Transverse colon (tissue), 4 donors: ENCODE measurements around the gene COL4A1. TPM values are rescaled to one million over a fixed set of nuclear protein-coding genes. Genes with fewer than 3 reads are reported as not detected.

ENCODE experiments used
- DNase-seq: peaks from one replicate; pipeline ENCODE4 v3.0.0-alpha.2; 2019
- H3K27ac ChIP-seq, 4 donors: fragments of 200-600 bp; sonication (generic); 2 replicates each; pipeline ENCODE4 v1.5.1; 2016 to 2018; ENCODE audit warnings: inconsistent platforms in 4 of 4
- H3K27me3 ChIP-seq: fragments of 200-600 bp; sonication (generic); 2 replicates; pipeline ENCODE4 v1.5.1; 2017; ENCODE audit warnings: inconsistent platforms
- H3K36me3 ChIP-seq, 4 donors: fragments of 200-600 bp; sonication (generic); 2 replicates each; pipeline ENCODE4 v1.5.1; 2017 to 2019; ENCODE audit warnings: inconsistent platforms in 4 of 4
- H3K4me1 ChIP-seq, 4 donors: fragments of 200-600 bp; sonication (generic); 2 replicates each; pipeline ENCODE4 v1.5.1; 2017 to 2020; ENCODE audit warnings: inconsistent platforms in 4 of 4
- H3K4me3 ChIP-seq, 4 donors: fragments of 200-600 bp; sonication (generic); 1 replicate in 1 of 4; 2 replicates in 3 of 4; pipeline versions ENCODE4 v1.5.1 to v1.6.1; 2017 to 2019; ENCODE audit warnings: inconsistent platforms in 4 of 4
- H3K9me3 ChIP-seq, 2 donors: fragments of 200-600 bp; sonication (generic); 2 replicates each; pipeline ENCODE4 v1.5.1; 2017 to 2019; ENCODE audit warnings: inconsistent platforms in 2 of 2
- EP300 ChIP-seq: sonication (generic); formaldehyde crosslinking; IDR thresholded peaks from one replicate; pipeline ENCODE4 v1.6.1; 2017; ENCODE audit warnings: antibody characterized with exemption, low read depth
- POLR2A ChIP-seq: fragments of 450-650 bp; IDR thresholded peaks from one replicate; pipeline ENCODE4 v1.6.1; 2016; ENCODE audit warnings: antibody characterized with exemption, mild to moderate bottlenecking, moderate library complexity
- POLR2AphosphoS5 ChIP-seq, 3 donors: sonication (generic); formaldehyde crosslinking; IDR thresholded peaks; one replicate each; pipeline ENCODE4 v1.6.1; 2016; ENCODE audit warnings: antibody characterized with exemption in 3 of 3
- WGBS, 2 donors: methylation state at CpG; one replicate each; pipeline ENCODE4 v1.1.5; 2018; ENCODE audit warnings: low coverage in 1 of 2; 5-methylcytosine and 5-hydroxymethylcytosine counted together
- in situ Hi-C, 4 donors: fragments of 200-750 bp; cut with MboI; loops; one replicate each; pipeline versions ENCODE4 v1.15.0 to v1.15.1; 2017; ENCODE audit warnings: low sequenced_read_pairs in 3 of 4, low pct_ligation_motif_present in 1 of 4, low pct_unique_long_range_greater_than_20kb in 1 of 4
- intact Hi-C: fragments of 100-400 bp; cut with DNase I; formaldehyde crosslinking; loops from one replicate; pipeline ENCODE4 v1.15.1; 2023; ENCODE audit warnings: low total_unique reads
- total RNA-seq, 4 donors: library from RNA; depleted of rRNA; stranded (reverse); fragments of >200 nt; gene quantifications; one replicate each; pipeline ENCODE4 v1.1.0, GENCODE V29; 2016
- TF ChIP-seq, protein P1 (sequence below), 5 experiments: fragments of 200-600 bp in 3 of 5; fragments of 450-650 bp in 2 of 5; sonication (generic) in 3 of 5; IDR thresholded peaks; 1 replicate in 2 of 5; 2 replicates in 3 of 5; pipeline ENCODE4 v1.5.1; 2016 to 2017; ENCODE audit warnings: antibody characterized with exemption in 5 of 5, inconsistent platforms in 3 of 5, mild to moderate bottlenecking in 2 of 5, moderate library complexity in 1 of 5

The COL4A1 gene
- total RNA-seq, 4 donors from 2014 or later, result 46.4 to 180 (median 99.2) TPM

DNA sequence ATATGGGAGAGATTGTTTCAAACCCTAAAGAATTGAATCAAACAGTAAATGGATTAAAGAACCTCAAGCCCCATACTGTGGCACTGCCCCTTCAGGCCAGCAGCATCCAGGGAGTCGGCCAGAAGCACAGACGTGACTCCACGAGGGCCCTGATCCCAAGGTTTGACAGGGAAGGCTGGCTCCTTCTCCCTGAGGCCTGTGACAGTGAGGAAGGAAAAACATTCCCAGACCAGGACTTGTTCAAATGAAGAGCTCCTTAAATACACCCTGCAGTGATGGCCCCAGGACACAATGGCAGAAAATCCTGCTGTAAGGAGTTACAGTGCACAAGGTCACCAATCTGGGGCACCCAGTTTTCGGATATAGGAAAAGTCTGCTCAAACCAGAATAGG, 91.0 kb downstream of the COL4A1 start:
- WGBS, 2 donors, result 70 to 86% methylated on average over 1 to 4 of the region's 4 CpGs
- Histone ChIP-seq H3K4me1 (peaks cover 0 to 36% (median 6%) of the 10 kb centered on the region in 4 donors), H3K27me3 (no peaks in the 10 kb centered on the region), H3K4me3 (no peak overlapping the region), H3K9me3 (no peaks in the 10 kb centered on the region), H3K36me3 (peaks cover 0 to 4% (median 0%) of the 10 kb centered on the region in 4 donors), H3K27ac (peak overlapping the region; percentile 71 to 77 (median 74))
- DNase-seq, result no peak
- TF ChIP-seq POLR2AphosphoS5 (IDR thresholded peaks at IDR 0.05) (no peak), POLR2A (no peak), EP300 (no peak)
- TF ChIP-seq, protein P1, sequence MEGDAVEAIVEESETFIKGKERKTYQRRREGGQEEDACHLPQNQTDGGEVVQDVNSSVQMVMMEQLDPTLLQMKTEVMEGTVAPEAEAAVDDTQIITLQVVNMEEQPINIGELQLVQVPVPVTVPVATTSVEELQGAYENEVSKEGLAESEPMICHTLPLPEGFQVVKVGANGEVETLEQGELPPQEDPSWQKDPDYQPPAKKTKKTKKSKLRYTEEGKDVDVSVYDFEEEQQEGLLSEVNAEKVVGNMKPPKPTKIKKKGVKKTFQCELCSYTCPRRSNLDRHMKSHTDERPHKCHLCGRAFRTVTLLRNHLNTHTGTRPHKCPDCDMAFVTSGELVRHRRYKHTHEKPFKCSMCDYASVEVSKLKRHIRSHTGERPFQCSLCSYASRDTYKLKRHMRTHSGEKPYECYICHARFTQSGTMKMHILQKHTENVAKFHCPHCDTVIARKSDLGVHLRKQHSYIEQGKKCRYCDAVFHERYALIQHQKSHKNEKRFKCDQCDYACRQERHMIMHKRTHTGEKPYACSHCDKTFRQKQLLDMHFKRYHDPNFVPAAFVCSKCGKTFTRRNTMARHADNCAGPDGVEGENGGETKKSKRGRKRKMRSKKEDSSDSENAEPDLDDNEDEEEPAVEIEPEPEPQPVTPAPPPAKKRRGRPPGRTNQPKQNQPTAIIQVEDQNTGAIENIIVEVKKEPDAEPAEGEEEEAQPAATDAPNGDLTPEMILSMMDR (IDR thresholded peaks at IDR 0.05), result no peak
- in situ Hi-C loops (no loop called here), intact Hi-C loops (no loop called here)

DNA sequence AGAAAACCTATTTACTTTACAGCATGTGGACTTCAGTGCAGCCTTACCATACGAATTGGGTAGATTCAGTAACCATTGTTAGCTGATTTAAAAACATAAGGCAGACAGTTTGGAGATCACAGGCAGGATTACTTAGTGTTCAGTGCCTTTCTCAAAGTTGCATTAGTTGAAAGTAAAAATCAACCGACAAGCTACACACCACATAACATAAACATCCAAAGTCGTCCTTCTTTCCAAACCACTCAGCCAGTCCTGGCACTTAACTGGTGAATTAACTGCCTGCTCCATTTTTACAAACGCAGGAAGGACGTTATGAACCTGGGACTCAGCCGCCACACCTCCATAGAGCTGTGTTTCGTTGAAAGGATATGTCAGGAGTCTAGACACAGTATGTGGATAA, 91.4 kb downstream of the COL4A1 start:
- TF ChIP-seq, protein P1 (IDR thresholded peaks at IDR 0.05), result no peak
- no peak for TF ChIP-seq EP300
- no peak for TF ChIP-seq POLR2A
- TF ChIP-seq POLR2AphosphoS5 (IDR thresholded peaks at IDR 0.05), result no peak
- no peaks in the 10 kb centered on the region for H3K9me3 ChIP-seq
- intact Hi-C loops, result no loop called here
- in situ Hi-C loops, result no loop called here
- no peak overlapping the region for H3K4me3 ChIP-seq
- H3K36me3 ChIP-seq, result peaks cover 0 to 5% (median 0%) of the 10 kb centered on the region in 4 donors
- H3K27me3 ChIP-seq, result no peaks in the 10 kb centered on the region
- H3K27ac ChIP-seq, result peak overlapping the region; percentile 71 to 77 (median 74)
- 62 to 76% methylated on average over 7 of the region's 7 CpGs for WGBS, 2 donors
- no peak for DNase-seq
- H3K4me1 ChIP-seq, result peaks cover 0 to 32% (median 6%) of the 10 kb centered on the region in 4 donors

DNA sequence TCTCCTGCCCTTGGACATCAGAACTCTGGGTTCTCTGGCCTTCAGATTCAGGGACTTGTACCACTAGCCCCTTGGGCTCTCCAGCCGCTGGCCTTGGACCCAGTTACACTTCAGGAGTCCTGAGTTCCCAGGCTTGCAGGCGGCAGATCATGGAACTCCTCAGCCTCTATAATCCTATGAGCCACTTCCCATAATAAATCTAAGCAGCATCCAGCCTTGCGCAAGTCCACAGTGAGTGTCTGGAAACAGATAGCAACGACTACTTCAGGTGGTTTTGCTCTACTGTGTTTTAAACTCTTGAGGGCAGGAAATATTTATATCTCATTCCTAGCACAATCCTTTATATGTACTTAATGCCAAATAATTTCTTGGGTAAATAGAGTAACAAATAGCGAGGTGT, 92.3 kb downstream of the COL4A1 start:
- Histone ChIP-seq H3K4me1 (peaks cover 0 to 27% (median 6%) of the 10 kb centered on the region in 4 donors), H3K4me3 (no peak overlapping the region), H3K36me3 (peaks cover 0 to 5% (median 0%) of the 10 kb centered on the region in 4 donors), H3K9me3 (no peaks in the 10 kb centered on the region), H3K27me3 (no peaks in the 10 kb centered on the region), H3K27ac (peak overlapping the region; percentile 71 to 77 (median 74))
- DNase-seq, result no peak
- in situ Hi-C loops, result no loop called here
- WGBS, 2 donors, result 57 to 71% methylated on average over 2 to 5 of the region's 5 CpGs
- intact Hi-C loops, result no loop called here
- TF ChIP-seq EP300, result no peak
- no peak for TF ChIP-seq POLR2AphosphoS5 (IDR thresholded peaks at IDR 0.05)
- TF ChIP-seq, protein P1 (IDR thresholded peaks at IDR 0.05), result no peak
- TF ChIP-seq POLR2A, result no peak

DNA sequence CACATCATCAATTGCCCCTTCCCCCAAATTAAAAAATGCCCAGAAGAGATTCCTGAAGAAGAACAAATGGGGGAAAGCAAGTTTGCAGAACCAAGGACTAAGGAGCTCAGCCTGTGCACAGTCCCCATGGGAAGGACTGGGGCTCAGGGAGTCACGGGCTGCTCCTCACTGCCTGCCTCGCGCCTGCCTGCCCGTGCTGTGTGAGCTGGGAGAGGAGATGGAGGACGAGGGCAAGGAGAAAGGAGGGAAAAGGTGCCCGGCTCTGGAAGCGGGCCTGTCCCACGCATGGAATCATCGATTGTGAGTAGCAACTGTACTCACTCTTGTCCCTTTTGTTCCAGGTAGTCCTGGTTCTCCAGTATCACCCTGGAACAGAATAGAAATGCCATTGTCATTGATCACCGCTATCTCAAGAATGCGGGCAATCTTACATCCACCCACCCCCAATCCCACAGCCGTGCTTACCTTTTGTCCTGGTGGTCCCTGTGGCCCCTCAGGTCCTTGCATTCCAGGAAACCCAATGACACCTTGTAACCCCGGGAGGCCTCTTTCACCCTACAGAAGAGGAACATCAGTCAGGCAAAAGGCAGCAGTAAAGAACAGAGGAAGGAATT, 93.4 kb downstream of the COL4A1 start:
- 79 to 90% methylated on average over 4 to 13 of the region's 13 CpGs for WGBS, 2 donors
- no peaks in the 10 kb centered on the region for H3K9me3 ChIP-seq
- in situ Hi-C loops, result no loop called here

More for the DNA sequence above, 93.4 kb downstream of the COL4A1 start:
- intact Hi-C loops, result no loop called here
- Histone ChIP-seq H3K36me3 (peaks cover 0 to 5% (median 0%) of the 10 kb centered on the region in 4 donors), H3K4me1 (peaks cover 0 to 27% (median 5%) of the 10 kb centered on the region in 4 donors), H3K27ac (no peak overlapping the region), H3K27me3 (no peaks in the 10 kb centered on the region), H3K4me3 (no peak overlapping the region)
- TF ChIP-seq, protein P1 (IDR thresholded peaks at IDR 0.05), result no peak
- TF ChIP-seq POLR2A, result no peak
- no peak for TF ChIP-seq POLR2AphosphoS5 (IDR thresholded peaks at IDR 0.05)
- no peak for TF ChIP-seq EP300
- DNase-seq, result no peak
